ENCODE results near the gene ACOT13.
"Not testable (repeated sequence)": the region's sequence is repeated elsewhere in the genome, so short reads cannot be mapped to it uniquely, and the experiment has no call there.

ACOT13 gene

DNA sequence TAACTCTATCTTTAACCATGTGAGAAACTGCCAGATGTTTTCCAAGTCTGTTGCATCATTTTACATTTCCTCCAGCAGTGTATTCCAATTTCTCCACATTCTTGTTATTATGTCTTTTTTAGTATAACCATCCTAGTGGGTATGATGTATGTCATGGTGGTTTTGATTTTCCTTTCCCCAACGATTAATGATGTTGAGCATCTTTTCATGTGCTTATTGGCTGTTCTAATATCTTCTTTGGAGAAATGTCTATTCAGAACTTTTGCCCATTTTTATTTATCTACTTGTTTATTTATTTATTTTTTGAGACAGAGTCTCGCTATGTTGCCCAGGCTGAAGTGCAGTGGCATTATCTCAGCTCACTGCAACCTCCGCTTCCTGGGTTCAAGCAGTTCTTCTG, 56.4 kb downstream of the ACOT13 start:
- TF ChIP-seq, protein P1, sequence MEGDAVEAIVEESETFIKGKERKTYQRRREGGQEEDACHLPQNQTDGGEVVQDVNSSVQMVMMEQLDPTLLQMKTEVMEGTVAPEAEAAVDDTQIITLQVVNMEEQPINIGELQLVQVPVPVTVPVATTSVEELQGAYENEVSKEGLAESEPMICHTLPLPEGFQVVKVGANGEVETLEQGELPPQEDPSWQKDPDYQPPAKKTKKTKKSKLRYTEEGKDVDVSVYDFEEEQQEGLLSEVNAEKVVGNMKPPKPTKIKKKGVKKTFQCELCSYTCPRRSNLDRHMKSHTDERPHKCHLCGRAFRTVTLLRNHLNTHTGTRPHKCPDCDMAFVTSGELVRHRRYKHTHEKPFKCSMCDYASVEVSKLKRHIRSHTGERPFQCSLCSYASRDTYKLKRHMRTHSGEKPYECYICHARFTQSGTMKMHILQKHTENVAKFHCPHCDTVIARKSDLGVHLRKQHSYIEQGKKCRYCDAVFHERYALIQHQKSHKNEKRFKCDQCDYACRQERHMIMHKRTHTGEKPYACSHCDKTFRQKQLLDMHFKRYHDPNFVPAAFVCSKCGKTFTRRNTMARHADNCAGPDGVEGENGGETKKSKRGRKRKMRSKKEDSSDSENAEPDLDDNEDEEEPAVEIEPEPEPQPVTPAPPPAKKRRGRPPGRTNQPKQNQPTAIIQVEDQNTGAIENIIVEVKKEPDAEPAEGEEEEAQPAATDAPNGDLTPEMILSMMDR (IDR thresholded peaks at IDR 0.05; ENCODE audit: low read depth, low read length, missing control alignments), result no peak
- Histone ChIP-seq H3K36me3 (replicated peaks) (peaks cover 5% of the 10 kb centered on the region), H3K27ac (no peak overlapping the region), H3K4me3 (ENCODE audit: low read depth, low read length) (no peak overlapping the region), H3K27me3 (replicated peaks) (no peaks in the 10 kb centered on the region)
- DNase-seq, result no peak
- in situ Hi-C loops (cut with HindIII; ENCODE audit: low pct_ligation_motif_present, low sequenced_read_pairs), result no loop called here

DNA sequence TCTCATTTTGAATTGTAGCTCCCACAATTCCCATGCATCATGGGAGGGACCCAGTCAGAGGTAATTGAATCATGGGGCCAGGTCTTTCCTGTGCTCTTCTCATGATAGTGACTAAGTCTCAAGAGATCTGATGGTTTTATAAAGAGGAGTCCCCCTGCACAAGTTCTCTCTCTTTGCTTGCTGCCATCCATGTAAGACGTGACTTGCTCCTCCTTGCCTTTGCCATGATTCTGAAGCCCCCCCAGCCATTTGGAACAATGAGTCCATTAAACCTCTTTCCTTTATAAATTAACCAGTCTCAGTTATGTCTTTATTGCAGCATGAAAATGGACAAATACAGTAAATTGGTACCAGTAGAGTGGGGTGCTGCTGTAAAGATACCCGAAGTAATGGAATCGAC, 63.8 kb downstream of the ACOT13 start:
- H3K4me3 ChIP-seq (ENCODE audit: low read depth, low read length); in situ Hi-C loops (cut with HindIII; ENCODE audit: low pct_ligation_motif_present, low sequenced_read_pairs); H3K36me3 ChIP-seq (replicated peaks); H3K27me3 ChIP-seq (replicated peaks); DNase-seq; H3K27ac ChIP-seq: not testable (repeated sequence)

DNA sequence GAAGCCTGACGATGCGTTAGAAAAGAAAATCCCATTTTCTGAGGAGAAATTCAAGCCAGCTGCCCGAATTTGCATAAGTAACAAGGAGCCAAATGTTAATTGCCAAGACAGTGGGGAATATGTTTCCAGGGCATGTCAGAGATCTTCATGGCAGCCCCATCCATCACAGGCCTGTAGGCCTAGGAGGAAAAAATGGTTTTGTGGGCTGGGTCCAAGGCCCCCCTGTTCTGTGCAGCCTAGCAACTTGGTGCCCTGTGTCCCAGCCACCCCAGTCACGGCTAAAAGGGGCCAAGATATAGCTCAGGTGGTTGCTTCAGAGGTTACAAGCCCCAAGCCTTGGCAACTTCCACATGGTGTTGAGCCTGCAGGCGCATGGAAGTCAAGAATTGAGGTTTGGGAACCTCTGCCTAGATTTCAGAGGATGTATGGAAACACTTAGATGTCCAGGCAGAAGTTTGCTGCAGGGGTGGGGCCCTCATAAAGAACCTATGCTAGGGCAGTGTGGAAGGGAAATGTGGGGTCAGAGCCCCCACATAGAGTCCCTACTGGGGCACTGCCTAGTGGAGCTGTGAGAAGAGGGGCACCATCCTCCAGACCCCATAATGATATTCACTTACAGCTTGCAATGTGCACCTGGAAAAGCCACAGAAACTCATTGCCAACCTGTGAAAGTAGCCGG, 64.7 kb downstream of the ACOT13 start:
- H3K27ac ChIP-seq; DNase-seq; in situ Hi-C loops (cut with HindIII; ENCODE audit: low pct_ligation_motif_present, low sequenced_read_pairs); H3K4me3 ChIP-seq (ENCODE audit: low read depth, low read length); H3K27me3 ChIP-seq (replicated peaks); H3K36me3 ChIP-seq (replicated peaks): not testable (repeated sequence)

DNA sequence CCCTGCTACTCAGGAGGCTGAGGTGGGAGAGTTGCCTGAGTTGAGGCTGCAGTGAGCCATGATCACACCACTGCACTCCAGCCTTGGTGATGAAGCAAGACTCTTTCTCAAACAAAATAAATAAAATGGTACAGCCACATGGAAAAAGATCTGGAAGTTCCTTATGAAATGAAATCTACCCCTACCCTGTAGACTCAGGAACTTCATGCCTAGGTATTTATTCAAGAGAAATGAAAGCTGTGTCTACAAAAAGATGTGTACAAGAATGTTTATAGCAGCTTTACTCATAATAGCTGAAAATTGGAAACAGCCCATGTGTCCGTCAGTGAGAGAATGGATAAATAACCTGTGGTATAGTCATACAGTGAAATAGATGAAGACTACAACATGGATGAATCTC, 67.3 kb downstream of the ACOT13 start:
- Histone ChIP-seq H3K27me3 (replicated peaks) (no peaks in the 10 kb centered on the region), H3K36me3 (replicated peaks) (no peaks in the 10 kb centered on the region), H3K27ac (no peak overlapping the region), H3K4me3 (ENCODE audit: low read depth, low read length) (no peak overlapping the region)
- TF ChIP-seq, protein P1 (IDR thresholded peaks at IDR 0.05; ENCODE audit: low read depth, low read length, missing control alignments), result no peak
- no peak for DNase-seq
- in situ Hi-C loops (cut with HindIII; ENCODE audit: low pct_ligation_motif_present, low sequenced_read_pairs), result no loop called here

DNA sequence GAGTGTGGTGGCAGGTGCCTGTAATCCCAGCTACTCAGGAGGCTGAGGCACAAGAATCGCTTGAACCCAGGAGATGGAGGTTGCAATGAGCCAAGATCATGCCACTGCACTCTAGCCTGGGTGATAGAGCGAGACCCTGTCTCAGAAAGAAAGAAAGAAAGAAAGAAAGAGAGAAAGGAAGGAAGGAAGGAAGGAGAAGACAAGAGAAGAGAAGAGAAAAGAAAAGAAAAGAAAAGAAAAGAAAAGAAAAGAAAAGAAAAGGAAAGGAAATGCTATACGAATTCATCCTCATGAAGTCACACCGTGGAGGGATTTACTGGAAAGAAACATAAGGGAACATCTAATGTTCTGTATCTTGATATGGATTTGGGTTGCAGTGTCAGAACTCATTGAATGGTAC, 67.8 kb downstream of the ACOT13 start:
- DNase-seq; H3K27ac ChIP-seq; H3K4me3 ChIP-seq (ENCODE audit: low read depth, low read length); H3K36me3 ChIP-seq (replicated peaks); in situ Hi-C loops (cut with HindIII; ENCODE audit: low pct_ligation_motif_present, low sequenced_read_pairs); H3K27me3 ChIP-seq (replicated peaks): not testable (repeated sequence)

DNA sequence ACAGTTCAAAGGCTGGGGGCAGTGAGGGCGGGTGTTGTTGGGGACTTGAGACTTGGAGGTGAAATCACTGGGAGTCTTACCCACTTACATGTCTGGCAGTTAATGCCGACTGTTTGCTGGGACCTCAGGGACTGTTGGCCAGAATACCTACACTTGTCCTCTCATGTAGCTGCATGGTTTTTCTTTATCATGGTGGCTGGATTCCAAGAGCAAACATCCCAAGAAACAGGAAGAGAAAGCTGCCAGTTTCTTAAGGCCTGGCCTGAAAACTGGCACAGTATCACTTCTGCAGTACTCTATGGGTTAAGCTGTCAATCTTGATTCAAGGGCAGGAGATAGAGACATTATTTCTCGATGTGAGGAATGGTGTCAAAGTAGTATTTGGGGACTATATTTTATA, 71.9 kb downstream of the ACOT13 start:
- H3K27me3 ChIP-seq (replicated peaks), result no peaks in the 10 kb centered on the region
- no peaks in the 10 kb centered on the region for H3K36me3 ChIP-seq (replicated peaks)
- no peak overlapping the region for H3K4me3 ChIP-seq (ENCODE audit: low read depth, low read length)
- TF ChIP-seq, protein P1 (IDR thresholded peaks at IDR 0.05; ENCODE audit: low read depth, low read length, missing control alignments), result no peak
- in situ Hi-C loops (cut with HindIII; ENCODE audit: low pct_ligation_motif_present, low sequenced_read_pairs), result no loop called here
- no peak for DNase-seq
- H3K27ac ChIP-seq, result no peak overlapping the region

DNA sequence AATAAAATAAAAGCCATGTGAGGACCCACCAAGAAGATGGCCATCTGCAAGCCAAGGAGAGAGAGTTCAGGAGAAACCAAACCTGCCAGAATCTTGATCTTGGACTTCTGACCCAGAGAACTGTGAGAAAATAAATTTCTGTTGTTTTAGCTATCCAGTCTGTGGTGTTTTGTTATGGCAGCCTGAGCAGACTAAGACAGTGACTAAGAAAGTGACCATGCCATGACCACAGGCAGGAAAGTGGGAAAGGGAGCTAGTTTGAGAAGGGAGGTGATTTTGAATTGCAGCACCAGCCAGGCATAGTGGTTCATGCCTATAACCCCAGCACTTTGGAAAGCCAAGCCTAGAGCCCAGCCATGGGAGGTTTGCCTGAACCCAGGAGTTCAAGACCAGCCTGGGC, 74.0 kb downstream of the ACOT13 start:
- Histone ChIP-seq H3K4me3 (ENCODE audit: low read depth, low read length) (no peak overlapping the region), H3K36me3 (replicated peaks) (no peaks in the 10 kb centered on the region), H3K27me3 (replicated peaks) (no peaks in the 10 kb centered on the region), H3K27ac (peak overlapping the region; percentile 34)
- in situ Hi-C loops (cut with HindIII; ENCODE audit: low pct_ligation_motif_present, low sequenced_read_pairs), result no loop called here
- peak; percentile 71 for DNase-seq
- TF ChIP-seq, protein P1 (IDR thresholded peaks at IDR 0.05; ENCODE audit: low read depth, low read length, missing control alignments), result no peak

Measured in brain microvascular endothelial cell (primary cell).